Endothelial cell of umbilical vein (primary cell): ENCODE results near the gene OR10R2. TPM values are rescaled to one million over a fixed set of nuclear protein-coding genes. Genes with fewer than 3 reads are reported as not detected.

ENCODE experiments used
- BruUV-seq: library from RNA; stranded (reverse); fragments of 400-500 nt; replicated peaks from 2 replicates; lab custom pipeline; 2021; lab: Mats Ljungman, UMichigan
- CTCF ChIA-PET: fragments of 300-600, 350-600 bp; sonication (Branson Sonifier 250); formaldehyde crosslinking; loops from one replicate; lab custom pipeline; 2021; ENCODE audit warnings: antibody characterized with exemption, inconsistent platforms; lab: Charles Lee
- POLR2A ChIA-PET: fragments of 300-600, 350-600 bp; sonication (Branson Sonifier 250); formaldehyde crosslinking; loops from one replicate; lab custom pipeline; 2021; ENCODE audit warnings: antibody characterized with exemption, inconsistent platforms; lab: Charles Lee
- DNase-seq: peaks from one replicate; pipeline ENCODE4 v3.0.0-alpha.2; 2011; ENCODE audit warnings: low read depth, low spot score
- FAIRE-seq: peaks from 2 replicates; lab custom pipeline; 2011; peaks lifted over from hg19 to GRCh38; lab: Jason Lieb, UNC
- H2AFZ ChIP-seq: 2 replicates; pipeline ENCODE4 v1.6.0; 2012; ENCODE audit warnings: low read depth, low read length, control low read depth, inconsistent platforms
- H3K27ac ChIP-seq: 2 replicates; pipeline ENCODE4 v1.5.1; 2011; ENCODE audit warnings: low read depth, mild to moderate bottlenecking, control low read depth, low read length, moderate library complexity; ENCODE audit not compliant: insufficient read depth
- H3K27me3 ChIP-seq, 2 experiments: 2 replicates each; pipeline versions ENCODE4 v1.6.0 to v1.6.1; 2011; ENCODE audit warnings: low read length in 2 of 2, mixed read lengths in 1 of 2; ENCODE audit not compliant: control insufficient read depth in 2 of 2, insufficient read depth in 2 of 2
- H3K36me3 ChIP-seq, 2 experiments: 2 replicates in 1 of 2; 3 replicates in 1 of 2; pipeline ENCODE4 v1.5.1; 2011; ENCODE audit warnings: low read length in 2 of 2, mild to moderate bottlenecking in 1 of 2, moderate library complexity in 1 of 2; ENCODE audit not compliant: control insufficient read depth in 2 of 2, insufficient read depth in 2 of 2; ENCODE audit errors: extremely low read depth in 1 of 2
- H3K4me1 ChIP-seq: 3 replicates; pipeline ENCODE4 v1.5.1; 2011; ENCODE audit warnings: mild to moderate bottlenecking, low read length; ENCODE audit not compliant: control insufficient read depth, insufficient read depth; ENCODE audit errors: extremely low read depth
- H3K4me2 ChIP-seq: 2 replicates; pipeline ENCODE4 v1.6.1; 2011; ENCODE audit warnings: low read length, control low read depth, mixed read lengths; ENCODE audit not compliant: insufficient read depth
- H3K4me3 ChIP-seq, 3 experiments: fragments of 200-600 bp in 1 of 3; sonication (generic), shearing (Covaris generic) in 1 of 3; replicated peaks in 1 of 3; 2 replicates each; pipeline ENCODE4 v1.5.1; 2011 to 2016; ENCODE audit warnings: control low read depth in 3 of 3, low read length in 3 of 3, mild to moderate bottlenecking in 2 of 3, inconsistent platforms in 1 of 3, low read depth in 1 of 3, moderate library complexity in 1 of 3; ENCODE audit not compliant: insufficient read depth in 1 of 3
- H3K79me2 ChIP-seq: 2 replicates; pipeline ENCODE4 v1.6.0; 2012; ENCODE audit warnings: low read length, inconsistent platforms; ENCODE audit not compliant: control insufficient read depth, insufficient read depth
- H3K9ac ChIP-seq: replicated peaks from 2 replicates; pipeline ENCODE3; 2011; ENCODE audit warnings: low read length, control low read depth; ENCODE audit not compliant: insufficient read depth; ENCODE audit errors: extremely low read depth
- H3K9me1 ChIP-seq: replicated peaks from 3 replicates; pipeline ENCODE4 v1.6.0; 2011; ENCODE audit warnings: mild to moderate bottlenecking, low read length; ENCODE audit not compliant: control insufficient read depth, insufficient read depth; ENCODE audit errors: extremely low read depth
- H3K9me3 ChIP-seq: replicated peaks from 2 replicates; pipeline ENCODE4 v1.5.1; 2012; ENCODE audit warnings: low read length, inconsistent platforms; ENCODE audit not compliant: control insufficient read depth, insufficient read depth
- H4K20me1 ChIP-seq: replicated peaks from 2 replicates; pipeline ENCODE3; 2011; ENCODE audit warnings: mild to moderate bottlenecking, low read length; ENCODE audit not compliant: control insufficient read depth, insufficient read depth; ENCODE audit errors: extremely low read depth
- CTCF ChIP-seq, 2 donors: IDR thresholded peaks; 1 replicate in 1 of 2; 2 replicates in 1 of 2; pipeline ENCODE4 v1.5.1; 2011; ENCODE audit warnings: low read length in 2 of 2, mild to moderate bottlenecking in 2 of 2, moderate library complexity in 2 of 2, control low read depth in 1 of 2, inconsistent platforms in 1 of 2, low read depth in 1 of 2; ENCODE audit not compliant: insufficient read depth in 1 of 2; ENCODE audit errors: extremely low read depth in 1 of 2
- EZH2 ChIP-seq: IDR thresholded peaks from 2 replicates; pipeline ENCODE4 v1.6.1; 2012; ENCODE audit warnings: borderline replicate concordance, low read depth, mild to moderate bottlenecking, moderate library complexity, low read length, inconsistent platforms; ENCODE audit not compliant: severe bottlenecking
- FOS ChIP-seq: IDR thresholded peaks from 2 replicates; pipeline ENCODE4 v1.6.1; 2011; ENCODE audit warnings: mild to moderate bottlenecking, low read length, moderate library complexity, borderline replicate concordance; ENCODE audit not compliant: insufficient read depth
- GATA2 ChIP-seq: IDR thresholded peaks from 2 replicates; pipeline ENCODE4 v1.7.0; 2011; ENCODE audit warnings: low read depth, mild to moderate bottlenecking, moderate library complexity, mixed read lengths, low read length; ENCODE audit not compliant: insufficient read length, insufficient read depth
- JUN ChIP-seq: IDR thresholded peaks from 2 replicates; pipeline ENCODE4 v1.6.1; 2011; ENCODE audit warnings: borderline replicate concordance, low read depth; ENCODE audit not compliant: insufficient read length, insufficient read depth
- MAX ChIP-seq: IDR thresholded peaks from 2 replicates; pipeline ENCODE4 v1.6.1; 2011; ENCODE audit not compliant: insufficient read depth, insufficient read length
- MYC ChIP-seq: IDR thresholded peaks from one replicate; pipeline ENCODE4 v1.6.1; 2011; ENCODE audit warnings: mild to moderate bottlenecking, low read depth, low read length
- POLR2A ChIP-seq: IDR thresholded peaks from 2 replicates; pipeline ENCODE4 v1.6.1; 2012; ENCODE audit warnings: low read depth, mild to moderate bottlenecking, control low read depth, low read length
- POLR2AphosphoS5 ChIP-seq: IDR thresholded peaks from 2 replicates; pipeline ENCODE4 v1.6.1; 2012; ENCODE audit warnings: low read depth, mild to moderate bottlenecking, control low read depth, low read length, moderate library complexity; ENCODE audit not compliant: insufficient read depth
- dilution Hi-C: fragments of 300-500 bp; cut with MboI; formaldehyde crosslinking; loops from one replicate; pipeline ENCODE4 v1.15.0; 2019; ENCODE audit warnings: low sequenced_read_pairs; ENCODE audit not compliant: extremely low pct_ligation_motif_present
- intact Hi-C: fragments of 100-400 bp; cut with micrococcal nuclease; formaldehyde crosslinking; loops from one replicate; pipeline ENCODE4 v1.10.0; 2022
- polyA plus RNA-seq, 4 experiments: library from polyadenylated mRNA; depleted of rRNA in 3 of 4; stranded (reverse) in 3 of 4; unstranded in 1 of 4; fragments of >200 nt; gene quantifications; 2 replicates each; pipeline versions ENCODE4 v1.2.1 to v1.2.3, GENCODE V29; 2011 to 2012; ENCODE audit warnings: missing spikeins in 1 of 4
- total RNA-seq: library from RNA; stranded (reverse); gene quantifications from 2 replicates; pipeline ENCODE4 v1.2.3, GENCODE V29; 2021

The OR10R2 gene
- total and polyA plus RNA-seq, 2 donors (not counting 3 experiments of a cell fraction or from before 2014, with no cell fraction given) = not detected

DNA sequence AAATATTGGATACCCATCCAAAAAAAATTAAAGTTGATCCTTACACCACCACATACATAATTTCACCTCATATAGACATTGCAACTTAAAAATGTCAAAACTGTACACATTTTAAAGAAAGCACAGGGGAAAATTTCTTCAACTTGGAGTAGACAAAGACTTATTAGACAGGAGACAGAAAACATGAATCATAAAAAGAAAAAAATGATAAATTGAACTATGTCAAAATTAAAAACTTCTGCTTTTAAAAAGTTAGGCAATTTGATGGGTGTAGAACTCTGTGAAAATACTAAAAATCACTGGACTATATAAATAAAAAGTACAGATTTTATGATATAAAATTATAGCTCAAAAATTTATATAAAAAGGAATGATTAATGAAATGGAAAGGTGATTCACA lies 14.8 kb upstream of the OR10R2 start:
- no TSS peak for BruUV-seq
- TF ChIP-seq JUN (no peak), POLR2A (no peak), CTCF (IDR thresholded peaks at IDR 0.05; ENCODE audit: extremely low read depth in 1 of 2, insufficient read depth in 1 of 2, low read depth in 1 of 2, low read length in 2 of 2) (no peak), MYC (no peak), FOS (no peak), GATA2 (no peak), MAX (no peak), EZH2 (no peak), POLR2AphosphoS5 (no peak)
- H3K79me2 ChIP-seq = no peaks in the 10 kb centered on the region
- H3K9me3 ChIP-seq = no peaks in the 10 kb centered on the region
- no peak overlapping the region for H2AFZ ChIP-seq
- no peaks in the 10 kb centered on the region for H3K4me1 ChIP-seq
- ChIA-PET CTCF (no interaction called here), POLR2A (no interaction called here)
- no peak overlapping the region for H3K27ac ChIP-seq
- FAIRE-seq = no peak
- H3K27me3 ChIP-seq = no peaks in the 10 kb centered on the region
- dilution Hi-C loops (no loop called here), intact Hi-C loops (no loop called here)
- no peak overlapping the region for H3K9ac ChIP-seq
- no peaks in the 10 kb centered on the region for H4K20me1 ChIP-seq
- no peak overlapping the region for H3K4me3 ChIP-seq
- DNase-seq = no peak
- H3K36me3 ChIP-seq = no peaks in the 10 kb centered on the region
- H3K4me2 ChIP-seq = no peak overlapping the region
- H3K9me1 ChIP-seq = no peaks in the 10 kb centered on the region
